HCT116 (cell line): Measurements from ENCODE around the gene CREB3L4.

Experiments
- CBX3 ChIP-seq: IDR thresholded peaks from 2 replicates; pipeline ENCODE4 v1.6.1; 2012; ENCODE audit warnings: low read depth
- CTCF ChIP-seq, 3 experiments: fragments of 200-600 bp in 1 of 3; sonication (generic) in 1 of 3; IDR thresholded peaks in 2 of 3; conservative IDR thresholded peaks in 1 of 3; 2 replicates each; pipeline ENCODE4 v1.5.1; 2012 to 2017; ENCODE audit warnings: low read depth in 2 of 3, low read length in 2 of 3, antibody characterized with exemption in 1 of 3, borderline replicate concordance in 1 of 3, control low read depth in 1 of 3, mild to moderate bottlenecking in 1 of 3, mixed read lengths in 1 of 3, mixed run types in 1 of 3, moderate library complexity in 1 of 3; ENCODE audit not compliant: insufficient read depth in 1 of 3
- MAX ChIP-seq: IDR thresholded peaks from 2 replicates; pipeline ENCODE4 v1.6.1; 2012
- POLR2A ChIP-seq: IDR thresholded peaks from 2 replicates; pipeline ENCODE4 v1.7.0; 2011; ENCODE audit warnings: borderline replicate concordance; ENCODE audit not compliant: insufficient read depth, insufficient read length; ENCODE audit errors: extremely low read depth
- RAD21 ChIP-seq: IDR thresholded peaks from 2 replicates; pipeline ENCODE4 v1.6.1; 2012; ENCODE audit warnings: low read depth, mild to moderate bottlenecking
- YY1 ChIP-seq: IDR thresholded peaks from 2 replicates; pipeline ENCODE4 v1.6.1; 2011; ENCODE audit warnings: low read length, low read depth, moderate library complexity, mild to moderate bottlenecking; ENCODE audit not compliant: insufficient replicate concordance; ENCODE audit errors: extremely low read depth
- ZFX ChIP-seq: fragments of 450-650 bp; IDR thresholded peaks from 2 replicates; pipeline ENCODE4 v1.6.1; 2017

- TF ChIP-seq ZFX (no peak), CTCF (IDR thresholded peaks at IDR 0.05 in 2 of 3, conservative IDR thresholded peaks at IDR 0.05 in 1 of 3; ENCODE audit: borderline replicate concordance in 1 of 3, insufficient read depth in 1 of 3, low read depth in 2 of 3, low read length in 2 of 3) (no peak), RAD21 (no peak), POLR2A (no peak), YY1 (no peak), MAX (no peak), CBX3 (no peak)
These were observed 46.5 kb upstream of the CREB3L4 start for GRCh38 chr1:153921080-153921802.
